IPS-20b (cell line): ENCODE measurements around the gene SUCO.
"Not testable (repeated sequence)": the region's sequence is repeated elsewhere in the genome, so short reads cannot be mapped to it uniquely, and the experiment has no call there.

ENCODE experiments used
- H3K27ac ChIP-seq: one replicate; pipeline ENCODE4 v1.5.1; 2013; ENCODE audit warnings: low read length
- H3K27me3 ChIP-seq: 2 replicates; pipeline ENCODE4 v1.6.1; 2013; ENCODE audit warnings: mild to moderate bottlenecking, low read length, inconsistent platforms; ENCODE audit not compliant: insufficient read depth
- H3K36me3 ChIP-seq: 2 replicates; pipeline ENCODE4 v1.6.1; 2013; ENCODE audit warnings: low read depth, mild to moderate bottlenecking, inconsistent platforms, low read length, moderate library complexity; ENCODE audit not compliant: insufficient read depth
- H3K4me1 ChIP-seq: 2 replicates; pipeline ENCODE4 v1.6.1; 2013; ENCODE audit warnings: mild to moderate bottlenecking, control low read depth, inconsistent platforms, low read length, moderate library complexity; ENCODE audit not compliant: insufficient read depth
- H3K4me3 ChIP-seq: 2 replicates; pipeline ENCODE4 v1.5.1; 2013; ENCODE audit warnings: mild to moderate bottlenecking, low read length, inconsistent platforms
- H3K9ac ChIP-seq: 2 replicates; pipeline ENCODE4 v1.6.1; 2013; ENCODE audit warnings: low read depth, mild to moderate bottlenecking, inconsistent platforms, low read length, moderate library complexity
- H3K9me3 ChIP-seq: 2 replicates; pipeline ENCODE4 v1.6.1; 2013; ENCODE audit warnings: mild to moderate bottlenecking, low read depth, low read length, inconsistent platforms; ENCODE audit not compliant: insufficient read depth

SUCO gene

DNA sequence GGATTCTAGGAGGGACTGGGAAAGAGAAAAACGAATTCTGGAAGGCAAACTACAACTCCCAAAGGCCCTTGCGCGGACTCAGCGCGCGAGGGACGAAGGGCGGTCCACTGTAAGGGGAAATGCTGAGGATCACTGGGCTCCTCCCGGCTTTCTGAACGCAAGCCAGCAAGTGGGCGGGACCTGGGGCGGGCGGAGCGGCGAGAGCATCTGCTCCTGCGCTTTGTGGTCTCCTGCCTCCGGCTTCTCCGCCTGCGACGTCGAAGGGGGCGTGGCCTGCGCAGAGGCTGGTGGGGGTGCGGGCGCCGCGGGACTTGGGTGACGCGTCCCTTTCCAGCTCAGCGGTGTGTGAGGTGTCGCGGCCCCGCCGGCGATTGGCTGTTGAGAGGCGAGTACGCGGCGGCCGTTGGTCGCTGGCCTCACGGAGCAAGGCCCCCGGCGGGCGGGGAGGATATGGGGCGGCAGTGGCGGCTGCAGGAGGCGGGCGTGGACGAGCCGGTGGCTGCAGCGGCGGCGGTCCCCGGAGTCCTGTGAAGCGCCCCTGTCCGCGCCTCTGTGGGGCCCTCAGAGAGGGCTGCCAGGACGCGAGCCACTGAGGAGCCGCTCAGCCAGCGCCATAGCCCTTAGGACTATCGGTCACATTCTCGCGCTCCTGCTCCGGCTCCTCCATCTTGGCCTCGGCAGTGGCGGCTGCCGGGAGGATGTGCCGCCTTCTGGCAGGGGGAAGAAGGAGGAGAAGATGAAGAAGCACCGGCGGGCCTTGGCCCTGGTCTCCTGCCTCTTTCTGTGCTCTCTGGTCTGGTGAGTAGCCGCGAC is at the start of gene SUCO:
Gene SUCO, plus strand, starts transcription at position 451 of the 813 bp plus-strand sequence. Its CDS starts 286 bp downstream, at position 737.
- no peaks in the 10 kb centered on the region for H3K9me3 ChIP-seq
- H3K27me3 ChIP-seq: no peaks in the 10 kb centered on the region
- H3K27ac ChIP-seq: peak within 1 kb of the TSS; percentile 73
- H3K36me3 ChIP-seq: no peaks in the 10 kb centered on the region
- peak within 1 kb of the TSS; percentile 99 for H3K4me3 ChIP-seq
- H3K4me1 ChIP-seq: peaks cover 33% of the 10 kb centered on the region
- peak within 1 kb of the TSS; percentile 97 for H3K9ac ChIP-seq

DNA sequence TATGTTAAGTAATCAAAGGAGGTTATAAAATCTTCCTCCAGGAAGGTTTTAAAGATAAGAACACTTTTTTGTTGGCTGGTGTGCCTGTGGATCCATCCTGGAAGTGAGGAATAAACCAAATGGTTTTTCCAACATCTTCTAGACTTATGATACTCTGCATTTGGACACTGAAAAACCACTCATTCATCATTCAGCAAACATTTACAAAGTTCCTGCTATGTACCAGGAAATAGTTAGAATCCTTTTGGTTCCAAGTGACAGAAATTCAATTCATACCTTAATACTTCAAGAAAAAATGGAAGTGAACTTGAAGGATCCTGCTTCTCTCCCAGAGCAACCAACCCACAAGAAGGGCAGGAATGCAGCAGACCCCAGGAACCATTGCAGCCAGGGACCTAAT is 49.5 kb upstream of the SUCO start:
- H3K4me1 ChIP-seq: no peaks in the 10 kb centered on the region
- H3K9me3 ChIP-seq: no peaks in the 10 kb centered on the region
- no peaks in the 10 kb centered on the region for H3K36me3 ChIP-seq
- H3K27ac ChIP-seq: no peak overlapping the region
- no peak overlapping the region for H3K4me3 ChIP-seq
- H3K9ac ChIP-seq: no peak overlapping the region
- H3K27me3 ChIP-seq: no peaks in the 10 kb centered on the region

DNA sequence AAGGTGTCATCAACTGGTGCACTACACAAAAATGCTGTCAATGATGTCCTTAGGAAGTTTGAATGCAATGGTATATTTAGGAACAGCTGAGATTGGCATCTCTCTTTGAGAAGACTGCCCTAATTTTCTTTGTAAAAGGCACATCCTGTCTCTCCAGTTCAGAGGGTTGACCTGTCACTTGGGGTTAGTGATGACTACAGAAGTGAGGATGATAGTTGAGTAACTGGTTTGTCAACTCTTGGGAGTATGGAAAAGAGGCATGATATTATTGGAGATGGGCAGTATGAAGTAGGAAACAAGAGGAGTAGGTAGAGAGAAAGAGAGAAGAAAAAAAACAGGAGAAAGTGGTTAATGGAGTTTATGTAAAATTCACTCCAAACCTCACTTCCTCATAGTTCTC is 48.7 kb upstream of the SUCO start:
- Histone ChIP-seq H3K4me1 (no peaks in the 10 kb centered on the region), H3K9me3 (no peaks in the 10 kb centered on the region), H3K36me3 (no peaks in the 10 kb centered on the region), H3K27ac (no peak overlapping the region), H3K4me3 (no peak overlapping the region), H3K9ac (no peak overlapping the region), H3K27me3 (no peaks in the 10 kb centered on the region)

DNA sequence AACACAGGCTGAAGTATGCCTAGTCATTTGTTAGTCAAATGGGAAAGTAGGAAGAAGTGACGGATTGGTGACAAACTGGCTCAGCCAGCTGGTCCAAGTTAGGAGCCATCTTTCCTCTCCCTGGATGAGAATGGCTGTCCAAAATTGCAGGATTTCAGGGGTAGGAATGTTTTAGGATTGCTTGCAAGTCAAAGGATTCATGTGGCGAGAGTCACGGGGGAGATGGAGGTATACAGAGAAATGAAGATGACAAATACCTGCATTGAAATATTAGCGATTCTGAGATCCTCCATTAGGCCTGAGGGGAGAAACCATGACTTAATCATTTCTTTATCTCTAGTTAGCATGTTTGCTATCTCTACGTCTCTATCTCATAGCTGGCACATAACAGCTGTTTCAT is 47.3 kb upstream of the SUCO start:
- H3K9me3 ChIP-seq: no peaks in the 10 kb centered on the region
- H3K27ac ChIP-seq: no peak overlapping the region
- no peak overlapping the region for H3K4me3 ChIP-seq
- H3K9ac ChIP-seq: no peak overlapping the region
- H3K36me3 ChIP-seq: no peaks in the 10 kb centered on the region
- H3K27me3 ChIP-seq: no peaks in the 10 kb centered on the region
- no peaks in the 10 kb centered on the region for H3K4me1 ChIP-seq

DNA sequence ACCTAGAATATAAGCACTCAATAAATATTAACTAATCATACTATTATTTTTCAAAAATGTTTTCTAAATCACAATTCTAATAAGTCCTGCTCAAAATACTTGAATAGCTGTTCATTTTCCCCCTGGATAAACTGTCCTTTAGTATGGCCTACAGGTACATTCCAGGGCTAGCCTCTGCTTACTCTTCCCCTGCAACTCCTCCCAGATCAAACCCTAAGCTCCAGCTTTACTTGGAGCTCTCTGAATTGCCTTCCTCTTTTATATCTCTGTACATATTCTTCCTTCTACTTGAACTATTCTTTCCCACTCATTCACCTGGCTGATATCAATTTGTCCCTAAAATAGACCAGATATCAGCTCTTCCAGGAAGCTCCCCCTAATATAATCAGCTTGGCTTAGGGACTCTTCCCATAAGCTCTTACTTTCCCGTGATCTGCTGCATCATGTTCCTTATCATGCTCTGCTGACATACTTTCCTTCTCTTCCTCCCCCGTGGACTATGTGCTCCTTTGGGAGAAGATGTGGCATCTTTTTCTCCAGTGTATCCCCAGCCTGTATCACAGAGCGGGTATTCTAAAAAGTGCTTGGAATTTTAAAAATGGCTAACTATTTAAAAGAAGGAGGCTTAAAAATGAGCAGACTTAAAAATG is 46.0 kb upstream of the SUCO start:
- H3K4me1 ChIP-seq: no peaks in the 10 kb centered on the region
- no peak overlapping the region for H3K4me3 ChIP-seq
- H3K27me3 ChIP-seq: no peaks in the 10 kb centered on the region
- H3K27ac ChIP-seq: no peak overlapping the region
- H3K9ac ChIP-seq: no peak overlapping the region
- H3K36me3 ChIP-seq: no peaks in the 10 kb centered on the region
- no peaks in the 10 kb centered on the region for H3K9me3 ChIP-seq

- no peaks in the 10 kb centered on the region for H3K36me3 ChIP-seq
- H3K4me1 ChIP-seq: no peaks in the 10 kb centered on the region
- no peaks in the 10 kb centered on the region for H3K27me3 ChIP-seq
- H3K9me3 ChIP-seq: no peaks in the 10 kb centered on the region
- no peak overlapping the region for H3K9ac ChIP-seq
- no peak overlapping the region for H3K27ac ChIP-seq
- H3K4me3 ChIP-seq: no peak overlapping the region
Measured at GRCh38 chr1:172487550-172487949, 45.4 kb upstream of the SUCO start.

GRCh38 chr1:172488393-172488792 is 44.6 kb upstream of the SUCO start:
- Histone ChIP-seq H3K36me3 (no peaks in the 10 kb centered on the region), H3K9me3 (no peaks in the 10 kb centered on the region), H3K27me3 (no peaks in the 10 kb centered on the region), H3K27ac (no peak overlapping the region), H3K4me3 (no peak overlapping the region), H3K4me1 (no peaks in the 10 kb centered on the region), H3K9ac (no peak overlapping the region)

DNA sequence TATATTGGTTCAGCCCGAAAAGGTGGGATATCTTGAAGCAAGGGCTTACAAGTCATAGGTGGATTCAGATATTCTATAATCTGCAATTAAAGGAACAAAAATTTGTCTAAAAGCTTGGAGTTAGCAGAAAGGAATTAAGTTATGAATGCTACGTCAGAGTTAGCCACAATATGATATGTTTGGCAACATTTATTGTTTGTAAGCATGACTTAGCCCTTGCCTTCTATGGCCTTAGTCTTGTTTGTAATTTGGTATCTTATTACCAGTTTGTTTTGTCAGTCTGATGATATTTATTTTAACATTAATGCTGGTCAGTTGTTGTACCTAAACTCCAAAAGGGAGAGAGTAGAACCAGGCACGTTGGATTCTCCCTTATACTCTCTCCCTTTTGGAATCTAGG is 43.1 kb upstream of the SUCO start:
- Histone ChIP-seq H3K4me1 (no peaks in the 10 kb centered on the region), H3K36me3 (no peaks in the 10 kb centered on the region), H3K9me3 (no peaks in the 10 kb centered on the region), H3K9ac (no peak overlapping the region), H3K4me3 (no peak overlapping the region), H3K27me3 (no peaks in the 10 kb centered on the region), H3K27ac (no peak overlapping the region)

GRCh38 chr1:172492421-172492820 is 40.5 kb upstream of the SUCO start:
- no peak overlapping the region for H3K27ac ChIP-seq
- no peak overlapping the region for H3K4me3 ChIP-seq
- H3K9ac ChIP-seq: no peak overlapping the region
- H3K4me1 ChIP-seq: peaks cover 7% of the 10 kb centered on the region; the same call in 1 of the 2 replicates
- no peaks in the 10 kb centered on the region for H3K9me3 ChIP-seq
- no peaks in the 10 kb centered on the region for H3K27me3 ChIP-seq
- H3K36me3 ChIP-seq: no peaks in the 10 kb centered on the region

GRCh38 chr1:172494166-172494565 is 38.8 kb upstream of the SUCO start:
- Histone ChIP-seq H3K4me1 (peaks cover 8% of the 10 kb centered on the region; the same call in 1 of the 2 replicates), H3K27ac (no peak overlapping the region), H3K4me3 (no peak overlapping the region), H3K9me3 (no peaks in the 10 kb centered on the region), H3K36me3 (no peaks in the 10 kb centered on the region), H3K27me3 (no peaks in the 10 kb centered on the region), H3K9ac (no peak overlapping the region)

- H3K27me3 ChIP-seq: not testable (repeated sequence)
Measured at GRCh38 chr1:172496127-172496526, 36.8 kb upstream of the SUCO start.

GRCh38 chr1:172496678-172497077 is 36.3 kb upstream of the SUCO start:
- Histone ChIP-seq H3K4me3 (no peak overlapping the region), H3K27ac (no peak overlapping the region), H3K27me3 (no peaks in the 10 kb centered on the region), H3K36me3 (no peaks in the 10 kb centered on the region), H3K9me3 (no peaks in the 10 kb centered on the region), H3K9ac (no peak overlapping the region), H3K4me1 (peaks cover 8% of the 10 kb centered on the region; the same call in 1 of the 2 replicates)

More at GRCh38 chr1:172496127-172496526, 36.8 kb upstream of the SUCO start:
- not testable (repeated sequence) for H3K4me3 ChIP-seq, H3K9ac ChIP-seq, H3K4me1 ChIP-seq, H3K9me3 ChIP-seq, H3K36me3 ChIP-seq, H3K27ac ChIP-seq
